Heart left ventricle (tissue), 16 donors: ENCODE results near the gene KIAA0930. TPM values are rescaled to one million over a fixed set of nuclear protein-coding genes. Genes with fewer than 3 reads are reported as not detected.

Experiments used
- ATAC-seq, 4 donors: fragments of 200-7000 bp; cut with Tn5 transposase; one replicate each; pipeline ENCODE4 v1.9.1; 2020 to 2022; ENCODE audit warnings: moderate library complexity in 4 of 4, mild to moderate bottlenecking in 3 of 4, moderate number of reproducible peaks in 1 of 4
- DNase-seq, 5 donors: peaks; one replicate each; pipeline ENCODE4 v3.0.0-alpha.2; 2020
- H3K27ac ChIP-seq, 12 donors: fragments of 200-600 bp; sonication (generic) in 4 of 12; one replicate each; pipeline versions ENCODE4 v1.5.0 to v1.8.0; 2016 to 2022; ENCODE audit warnings: mild to moderate bottlenecking in 2 of 12
- H3K27me3 ChIP-seq, 9 donors: fragments of 200-600 bp; sonication (generic) in 2 of 9; one replicate each; pipeline versions ENCODE4 v1.5.1 to v1.8.0; 2016 to 2022; ENCODE audit warnings: mild to moderate bottlenecking in 3 of 9
- H3K36me3 ChIP-seq, 9 donors: fragments of 200-600 bp; sonication (generic) in 2 of 9; one replicate each; pipeline versions ENCODE4 v1.5.0 to v1.8.0; 2018 to 2022; ENCODE audit warnings: mild to moderate bottlenecking in 2 of 9
- H3K4me1 ChIP-seq, 12 donors: fragments of 200-600 bp; sonication (generic) in 4 of 12; one replicate each; pipeline versions ENCODE4 v1.5.0 to v1.8.0; 2016 to 2022; ENCODE audit warnings: mild to moderate bottlenecking in 3 of 12
- H3K4me3 ChIP-seq, 12 donors: fragments of 200-600 bp; sonication (generic) in 4 of 12; one replicate each; pipeline versions ENCODE4 v1.5.0 to v1.8.0; 2017 to 2022; ENCODE audit warnings: mild to moderate bottlenecking in 9 of 12, moderate library complexity in 4 of 12
- H3K9me3 ChIP-seq, 12 donors: fragments of 200-600 bp; sonication (generic) in 4 of 12; one replicate each; pipeline versions ENCODE4 v1.5.0 to v1.8.0; 2016 to 2022; ENCODE audit warnings: mild to moderate bottlenecking in 1 of 12
- POLR2A ChIP-seq, 2 donors: fragments of 450-650 bp; IDR thresholded peaks; one replicate each; pipeline ENCODE4 v1.6.1; 2017; ENCODE audit warnings: antibody characterized with exemption in 2 of 2, mild to moderate bottlenecking in 2 of 2, moderate library complexity in 2 of 2
- WGBS, 4 donors: extraction: QIAGEN DNeasy Blood & Tissue Kit in 2 of 4; methylation state at CpG; one replicate each; pipeline versions ENCODE4 v1.1.5 to v1.1.7; 2013 to 2018; 5-methylcytosine and 5-hydroxymethylcytosine counted together
- intact Hi-C, 10 donors: fragments of 100-400 bp; cut with DNase I; formaldehyde crosslinking; loops; one replicate each; pipeline versions ENCODE4 v1.11.1 to v1.14.2; 2022
- polyA plus RNA-seq, 2 donors: library from polyadenylated mRNA; stranded (reverse); fragments of 200-250 nt; gene quantifications; one replicate each; pipeline ENCODE4 v1.2.3, GENCODE V29; 2013
- total RNA-seq, 9 donors: library from RNA; depleted of rRNA in 2 of 9; stranded (reverse); fragments of >200 nt in 2 of 9; fragmentation: NEBNext Ultra II Directional in 3 of 9; extraction: Animal tissue kit (Norgen Biotek cat#: 25700) in 3 of 9; gene quantifications; one replicate each; pipeline versions ENCODE4 v1.1.0 to v1.2.4, GENCODE V29; 2016 to 2023
- TF ChIP-seq, protein P1 (sequence below), 12 donors: fragments of 200-600 bp; sonication (generic) in 4 of 12; IDR thresholded peaks; one replicate each; pipeline versions ENCODE4 v1.5.0 to v1.8.0; 2018 to 2022; ENCODE audit warnings: antibody characterized with exemption in 12 of 12, mild to moderate bottlenecking in 5 of 12
- donor health status: ischemic (EF 13 %, LVEDD 7.1; RV severe dilation, severe dysfunction).
- donor health status: healthy with polysubstance abuse.
- donor health status: DM: no; HTN: yes; CAD: no.
- donor health status: DM: no; HTN: no; CAD: no.
- donor health status: ischemic (EF 25% LVEDD 6.9; RV normal size, moderate dysfunction).
- donor health status: ischemic (EF 25% LVEDD 5.7; RV mildly dilated, moderate dysfunction).
- donor health status: healthy.
- donor health status: DM: yes; HTN: yes; CAD: no.
- donor health status: ischemic (EF 35%, LVEDD 5.7; RV mildly dilated, moderate dysfunction).
- donor health status: nonischemic (EF 11% LVEDD 7.7; RV severe dilation, severe dysfunction).
- donor health status: DM: yes; HTN: yes; CAD: no.
- donor health status: PGD.
- donor health status: ischemic (EF 29% LVEDD 5.4; RV normal size, mild dysfunction).
- donor health status: nonischemic (EF 23%, LVEDD 6.1; RV moderate dilation, normal function).

KIAA0930 gene
- total and polyA plus RNA-seq, 11 donors: 8.5 to 67.1 (median 18.7) TPM

DNA sequence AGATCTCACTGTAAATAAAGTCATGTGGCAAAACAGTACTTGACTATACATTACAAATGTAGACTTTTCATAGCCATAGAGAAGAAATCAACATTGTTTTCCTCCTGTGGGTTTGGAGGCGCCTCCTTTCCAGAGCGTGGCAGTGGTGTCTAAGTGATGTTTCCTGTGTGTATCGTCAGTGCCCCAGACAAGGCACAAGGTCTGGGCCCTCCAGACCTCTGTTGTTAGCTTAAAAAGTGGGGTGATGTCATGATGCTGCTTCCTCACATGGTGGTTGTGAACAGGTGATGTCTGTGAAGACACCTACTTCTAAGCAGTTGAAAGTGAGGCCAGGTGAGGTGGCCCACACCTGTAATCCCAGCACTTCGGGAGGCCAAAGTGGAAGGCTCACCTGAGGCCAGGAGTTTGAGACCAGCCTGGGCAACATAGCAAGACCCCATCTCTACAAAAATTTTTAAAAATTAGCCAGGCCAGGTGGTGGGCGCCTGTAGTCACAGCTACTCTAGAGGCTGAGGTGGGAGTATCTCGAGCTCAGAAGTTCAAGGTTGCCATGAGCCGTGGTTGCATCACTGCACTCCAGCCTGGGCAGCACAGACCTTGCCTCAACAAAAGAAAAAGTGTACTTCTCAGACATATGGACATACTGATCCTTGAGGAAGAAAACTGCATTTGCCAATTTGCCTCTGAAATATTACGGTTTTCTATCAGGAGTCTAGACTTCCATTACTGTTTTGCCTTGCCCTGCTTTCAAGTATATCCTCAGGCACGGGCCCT is 61.2 kb downstream of the KIAA0930 start:
- WGBS, 4 donors: 91 to 94% (median 92%) methylated on average over 9 of the region's 9 CpGs
- Histone ChIP-seq H3K36me3 (peaks cover 0 to 97% (median 91%) of the 10 kb centered on the region in 9 donors), H3K9me3 (no peaks in the 10 kb centered on the region), H3K4me3 (no peak overlapping the region), H3K27ac (no peak overlapping the region), H3K4me1 (peaks cover 0 to 3% (median 0%) of the 10 kb centered on the region in 12 donors), H3K27me3 (no peaks in the 10 kb centered on the region)
- no peak for TF ChIP-seq POLR2A (IDR thresholded peaks at IDR 0.05)
- TF ChIP-seq, protein P1, sequence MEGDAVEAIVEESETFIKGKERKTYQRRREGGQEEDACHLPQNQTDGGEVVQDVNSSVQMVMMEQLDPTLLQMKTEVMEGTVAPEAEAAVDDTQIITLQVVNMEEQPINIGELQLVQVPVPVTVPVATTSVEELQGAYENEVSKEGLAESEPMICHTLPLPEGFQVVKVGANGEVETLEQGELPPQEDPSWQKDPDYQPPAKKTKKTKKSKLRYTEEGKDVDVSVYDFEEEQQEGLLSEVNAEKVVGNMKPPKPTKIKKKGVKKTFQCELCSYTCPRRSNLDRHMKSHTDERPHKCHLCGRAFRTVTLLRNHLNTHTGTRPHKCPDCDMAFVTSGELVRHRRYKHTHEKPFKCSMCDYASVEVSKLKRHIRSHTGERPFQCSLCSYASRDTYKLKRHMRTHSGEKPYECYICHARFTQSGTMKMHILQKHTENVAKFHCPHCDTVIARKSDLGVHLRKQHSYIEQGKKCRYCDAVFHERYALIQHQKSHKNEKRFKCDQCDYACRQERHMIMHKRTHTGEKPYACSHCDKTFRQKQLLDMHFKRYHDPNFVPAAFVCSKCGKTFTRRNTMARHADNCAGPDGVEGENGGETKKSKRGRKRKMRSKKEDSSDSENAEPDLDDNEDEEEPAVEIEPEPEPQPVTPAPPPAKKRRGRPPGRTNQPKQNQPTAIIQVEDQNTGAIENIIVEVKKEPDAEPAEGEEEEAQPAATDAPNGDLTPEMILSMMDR (IDR thresholded peaks at IDR 0.05): no peak
- DNase-seq: no peak
- no peak for ATAC-seq
- intact Hi-C loops: loop anchor here in 1 of 10 donors (10.0 kb wide), 1 partner anchor 55 kb away; no protein-coding TSS in a partner anchor

DNA sequence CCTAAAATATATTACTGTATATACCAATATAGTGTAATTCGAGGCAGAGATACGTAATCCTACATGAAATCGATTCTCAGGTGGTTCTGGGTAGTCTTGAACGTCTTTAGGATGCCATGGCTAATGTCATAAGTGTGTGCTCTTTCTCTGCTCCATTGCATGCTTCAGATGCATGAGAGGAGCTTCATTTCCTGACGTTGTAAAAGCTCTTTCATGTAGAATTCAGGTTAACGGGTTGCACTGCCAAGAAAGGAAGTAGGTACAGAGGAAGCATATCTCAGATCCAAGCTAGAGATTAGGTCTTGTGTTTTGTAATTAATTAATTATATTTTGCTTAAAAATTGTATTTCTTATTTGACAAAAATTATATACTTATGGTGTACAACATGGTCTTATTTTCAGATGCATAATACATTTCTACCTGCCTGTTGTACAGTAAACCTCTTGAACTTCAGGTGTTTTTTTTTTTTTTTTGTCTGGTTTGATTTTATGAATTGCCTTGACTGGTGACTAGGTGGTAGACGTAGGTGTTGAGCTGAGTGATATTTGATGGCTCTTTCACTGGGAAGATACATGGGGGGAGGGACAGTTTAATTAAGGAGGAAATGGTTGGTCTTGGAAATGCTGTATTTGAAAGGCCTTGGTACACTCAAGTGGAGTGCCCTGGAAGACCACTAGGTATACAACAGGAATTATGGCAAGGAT is 67.7 kb downstream of the KIAA0930 start:
- H3K27me3 ChIP-seq: no peaks in the 10 kb centered on the region
- H3K9me3 ChIP-seq: no peaks in the 10 kb centered on the region
- no peak for DNase-seq
- H3K36me3 ChIP-seq: peaks cover 0 to 100% (median 97%) of the 10 kb centered on the region in 9 donors
- intact Hi-C loops: no loop called here
- TF ChIP-seq POLR2A (IDR thresholded peaks at IDR 0.05): no peak
- TF ChIP-seq, protein P1 (IDR thresholded peaks at IDR 0.05): no peak
- no peak for ATAC-seq
- no peak overlapping the region for H3K4me3 ChIP-seq
- H3K27ac ChIP-seq: peak overlapping the region in 1 of 12 donors; percentile 57
- WGBS, 4 donors: 73 to 83% (median 79%) methylated on average over 7 of the region's 7 CpGs
- peaks cover 0 to 32% (median 0%) of the 10 kb centered on the region in 12 donors for H3K4me1 ChIP-seq

DNA sequence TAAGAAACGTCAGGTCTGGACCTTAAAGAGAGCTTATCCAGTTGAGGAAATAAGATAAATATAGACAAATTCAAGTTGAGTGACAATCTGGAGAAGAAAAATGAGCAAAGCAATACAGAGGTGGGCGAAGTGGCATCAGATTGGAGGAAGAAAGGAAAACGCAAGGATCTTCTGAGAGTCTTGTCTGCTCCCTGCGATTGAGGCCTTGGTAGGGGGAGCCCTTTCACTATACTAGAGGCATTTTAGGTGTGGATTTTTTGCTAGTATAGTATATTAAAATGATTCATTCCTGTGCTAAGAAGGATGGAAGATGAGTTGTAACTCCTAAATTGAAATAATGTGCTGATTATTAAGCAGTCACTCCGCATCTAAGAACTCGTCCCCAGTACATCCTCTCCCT is 68.9 kb downstream of the KIAA0930 start:
- intact Hi-C loops: no loop called here
- H3K27me3 ChIP-seq: no peaks in the 10 kb centered on the region
- TF ChIP-seq, protein P1 (IDR thresholded peaks at IDR 0.05): no peak
- TF ChIP-seq POLR2A (IDR thresholded peaks at IDR 0.05): no peak
- peak overlapping the region in 1 of 12 donors; percentile 57 for H3K27ac ChIP-seq
- H3K36me3 ChIP-seq: peaks cover 0 to 99% (median 91%) of the 10 kb centered on the region in 9 donors
- 85 to 90% (median 88%) methylated on average over 6 of the region's 6 CpGs for WGBS, 4 donors
- DNase-seq (no peak), ATAC-seq (no peak)
- no peak overlapping the region for H3K4me3 ChIP-seq
- peaks cover 0 to 43% (median 0%) of the 10 kb centered on the region in 12 donors for H3K4me1 ChIP-seq
- no peaks in the 10 kb centered on the region for H3K9me3 ChIP-seq
